Measurements from ENCODE around the gene C16orf95. TPM values are rescaled to one million over a fixed set of nuclear protein-coding genes. Genes with fewer than 3 reads are reported as not detected.
A peak's percentile ranks its signal among the peaks of the same experiment; 100 is the strongest.

Gene C16orf95
- total RNA-seq, 1 donor from 2014 or later = 4.7 TPM

DNA sequence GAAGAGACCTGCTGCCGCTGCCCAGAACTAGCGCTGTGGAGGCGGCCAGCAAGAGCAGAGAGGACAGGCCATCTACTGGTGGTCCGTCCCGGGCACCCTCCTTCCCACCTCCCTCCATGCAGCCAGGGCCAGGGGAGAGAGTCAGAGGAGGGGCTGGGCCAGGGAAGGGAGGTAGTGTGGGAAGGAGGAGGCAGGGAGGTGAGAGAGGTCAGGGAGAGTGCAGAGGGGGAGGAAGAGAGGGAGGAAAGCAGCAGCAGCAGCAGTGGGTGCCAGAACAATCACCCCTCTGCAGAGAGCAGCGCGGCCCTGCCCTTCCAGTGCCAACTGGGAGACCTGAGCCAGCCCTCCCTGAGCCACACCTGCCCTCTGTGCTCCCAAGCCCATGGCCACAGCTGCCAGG is 6.6 kb downstream of the C16orf95 start:
- TF ChIP-seq CTCF (IDR thresholded peaks at IDR 0.05; ENCODE audit: unreplicated experiment) = no peak
- Mint-ChIP-seq H3K27me3 (peaks cover 3% of the 10 kb centered on the region), H3K36me3 (ENCODE audit: insufficient read depth) (peaks cover 4% of the 10 kb centered on the region), H3K4me3 (ENCODE audit: low read depth) (no peak overlapping the region), H3K4me1 (ENCODE audit: low read depth) (no peaks in the 10 kb centered on the region), H3K27ac (no peak overlapping the region), H3K9me3 (ENCODE audit: low read depth) (peaks cover 3% of the 10 kb centered on the region)
- DNase-seq (ENCODE audit: low spot score, unreplicated experiment) = no peak

DNA sequence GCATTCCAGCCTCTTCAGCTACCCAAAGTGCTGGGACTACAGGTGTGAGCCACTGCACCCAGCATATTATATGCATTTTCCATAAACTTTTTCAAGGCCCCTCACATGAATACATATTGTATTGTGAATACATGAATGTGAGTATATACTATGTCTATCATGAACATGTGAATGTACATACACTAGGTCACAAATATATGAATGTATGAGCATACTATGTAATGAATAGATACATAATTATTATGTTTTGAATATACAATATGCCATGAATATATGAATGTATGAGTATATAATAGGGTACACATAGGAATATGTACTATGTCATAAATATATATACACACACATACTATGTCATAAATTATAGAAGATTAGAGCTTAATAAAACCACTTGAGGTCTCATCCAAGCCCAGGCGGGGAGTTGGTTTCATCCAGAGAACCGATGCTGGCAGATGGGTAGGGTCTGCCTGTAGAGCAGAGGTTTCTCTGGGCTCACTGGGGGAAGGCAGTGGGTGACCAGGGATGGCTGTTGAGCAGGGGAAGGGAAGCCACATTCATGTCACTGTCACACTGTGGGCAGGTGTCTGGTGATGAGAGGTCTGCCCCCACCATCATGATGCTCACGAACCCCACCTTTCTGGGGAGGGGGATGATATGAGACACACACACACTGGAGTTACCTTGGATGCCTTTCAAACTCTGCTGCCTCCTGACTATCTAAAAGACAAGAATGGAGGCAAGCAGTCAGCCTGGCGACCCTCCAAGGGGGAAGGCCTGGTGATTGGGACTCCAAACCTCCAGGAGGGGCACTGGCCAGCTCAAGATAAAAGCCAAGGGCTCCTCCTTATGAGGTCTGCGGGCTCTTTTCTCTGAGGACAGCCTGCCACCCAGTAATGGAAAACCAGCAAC is 7.3 kb downstream of the C16orf95 start:
- Mint-ChIP-seq H3K9me3 (ENCODE audit: low read depth) (peaks cover 3% of the 10 kb centered on the region), H3K4me1 (ENCODE audit: low read depth) (no peaks in the 10 kb centered on the region), H3K4me3 (ENCODE audit: low read depth) (no peak overlapping the region), H3K27me3 (peaks cover 3% of the 10 kb centered on the region), H3K36me3 (ENCODE audit: insufficient read depth) (peaks cover 4% of the 10 kb centered on the region), H3K27ac (no peak overlapping the region)
- no peak for TF ChIP-seq CTCF (IDR thresholded peaks at IDR 0.05; ENCODE audit: unreplicated experiment)
- no peak for DNase-seq (ENCODE audit: low spot score, unreplicated experiment)

- H3K27me3 Mint-ChIP-seq = peaks cover 3% of the 10 kb centered on the region
- no peak for TF ChIP-seq CTCF (IDR thresholded peaks at IDR 0.05; ENCODE audit: unreplicated experiment)
- no peak for DNase-seq (ENCODE audit: low spot score, unreplicated experiment)
- H3K27ac Mint-ChIP-seq = no peak overlapping the region
- H3K4me3 Mint-ChIP-seq (ENCODE audit: low read depth) = no peak overlapping the region
- H3K36me3 Mint-ChIP-seq (ENCODE audit: insufficient read depth) = peaks cover 4% of the 10 kb centered on the region
- no peaks in the 10 kb centered on the region for H3K4me1 Mint-ChIP-seq (ENCODE audit: low read depth)
- peaks cover 3% of the 10 kb centered on the region for H3K9me3 Mint-ChIP-seq (ENCODE audit: low read depth)
Observed at GRCh38 chr16:87308826-87309225, 8.4 kb downstream of the C16orf95 start.

DNA sequence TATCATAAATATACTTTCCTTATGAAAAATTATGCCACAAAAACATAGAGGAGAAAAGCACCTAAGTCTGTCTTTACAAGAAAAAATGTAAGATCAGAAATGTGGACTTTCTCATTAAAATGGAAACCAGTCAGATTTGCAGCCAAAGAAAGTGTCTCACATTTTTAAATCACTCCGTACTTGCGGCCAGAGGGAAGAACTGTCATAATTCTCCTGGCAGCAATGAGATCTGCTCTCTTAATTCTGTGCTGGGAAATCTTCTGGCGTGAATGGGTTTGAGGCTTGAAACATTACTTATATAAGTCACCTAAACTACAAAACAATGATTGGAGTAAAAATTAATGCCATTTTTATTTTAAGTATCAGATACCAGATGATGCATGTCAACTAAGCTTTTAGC is 10.7 kb downstream of the C16orf95 start:
- peaks cover 3% of the 10 kb centered on the region for H3K27me3 Mint-ChIP-seq
- H3K9me3 Mint-ChIP-seq (ENCODE audit: low read depth) = peaks cover 3% of the 10 kb centered on the region
- DNase-seq (ENCODE audit: low spot score, unreplicated experiment) = no peak
- TF ChIP-seq CTCF (IDR thresholded peaks at IDR 0.05; ENCODE audit: unreplicated experiment) = no peak
- no peaks in the 10 kb centered on the region for H3K4me1 Mint-ChIP-seq (ENCODE audit: low read depth)
- peaks cover 4% of the 10 kb centered on the region for H3K36me3 Mint-ChIP-seq (ENCODE audit: insufficient read depth)
- no peak overlapping the region for H3K27ac Mint-ChIP-seq
- no peak overlapping the region for H3K4me3 Mint-ChIP-seq (ENCODE audit: low read depth)

- Mint-ChIP-seq H3K4me3 (ENCODE audit: low read depth) (no peak overlapping the region), H3K4me1 (ENCODE audit: low read depth) (no peaks in the 10 kb centered on the region), H3K9me3 (ENCODE audit: low read depth) (peaks cover 3% of the 10 kb centered on the region), H3K36me3 (ENCODE audit: insufficient read depth) (peaks cover 4% of the 10 kb centered on the region), H3K27me3 (peaks cover 3% of the 10 kb centered on the region), H3K27ac (no peak overlapping the region)
- no peak for DNase-seq (ENCODE audit: low spot score, unreplicated experiment)
- TF ChIP-seq CTCF (IDR thresholded peaks at IDR 0.05; ENCODE audit: unreplicated experiment) = peak; percentile 23
Observed at GRCh38 chr16:87305505-87306391, 11.4 kb downstream of the C16orf95 start.
